Measurements from ENCODE around the gene NKPD1.

Gene NKPD1

GRCh38 chr19:45166723-45167252, 6.0 kb upstream of the NKPD1 start:
- no peak overlapping the region for H3K4me3 ChIP-seq (ENCODE audit: low read length)
- DNase-seq (ENCODE audit: low read depth) = peak; percentile 54
- TF ChIP-seq CTCF (IDR thresholded peaks at IDR 0.05; ENCODE audit: insufficient read depth, low read depth, low read length, missing control alignments) = no peak

- peak; percentile 85 for DNase-seq (ENCODE audit: low read depth)
- H3K4me3 ChIP-seq (ENCODE audit: low read length) = no peak overlapping the region
- no peak for TF ChIP-seq CTCF (IDR thresholded peaks at IDR 0.05; ENCODE audit: insufficient read depth, low read depth, low read length, missing control alignments)
Observed at GRCh38 chr19:45164577-45165335, 4.0 kb upstream of the NKPD1 start.

GRCh38 chr19:45163751-45164460, 3.1 kb upstream of the NKPD1 start:
- H3K4me3 ChIP-seq (ENCODE audit: low read length) = no peak overlapping the region
- no peak for TF ChIP-seq CTCF (IDR thresholded peaks at IDR 0.05; ENCODE audit: insufficient read depth, low read depth, low read length, missing control alignments)
- DNase-seq (ENCODE audit: low read depth) = no peak

- no peak overlapping the region for H3K4me3 ChIP-seq (ENCODE audit: low read length)
- no peak for DNase-seq (ENCODE audit: low read depth)
- TF ChIP-seq CTCF (IDR thresholded peaks at IDR 0.05; ENCODE audit: insufficient read depth, low read depth, low read length, missing control alignments) = no peak
Observed at GRCh38 chr19:45163156-45163555, 2.4 kb upstream of the NKPD1 start.

- peak overlapping the region; percentile 19 for H3K4me3 ChIP-seq (ENCODE audit: low read length)
- DNase-seq (ENCODE audit: low read depth) = peak; percentile 83
- TF ChIP-seq CTCF (IDR thresholded peaks at IDR 0.05; ENCODE audit: insufficient read depth, low read depth, low read length, missing control alignments) = no peak
Observed at GRCh38 chr19:45162608-45163143, 1.9 kb upstream of the NKPD1 start.

DNA sequence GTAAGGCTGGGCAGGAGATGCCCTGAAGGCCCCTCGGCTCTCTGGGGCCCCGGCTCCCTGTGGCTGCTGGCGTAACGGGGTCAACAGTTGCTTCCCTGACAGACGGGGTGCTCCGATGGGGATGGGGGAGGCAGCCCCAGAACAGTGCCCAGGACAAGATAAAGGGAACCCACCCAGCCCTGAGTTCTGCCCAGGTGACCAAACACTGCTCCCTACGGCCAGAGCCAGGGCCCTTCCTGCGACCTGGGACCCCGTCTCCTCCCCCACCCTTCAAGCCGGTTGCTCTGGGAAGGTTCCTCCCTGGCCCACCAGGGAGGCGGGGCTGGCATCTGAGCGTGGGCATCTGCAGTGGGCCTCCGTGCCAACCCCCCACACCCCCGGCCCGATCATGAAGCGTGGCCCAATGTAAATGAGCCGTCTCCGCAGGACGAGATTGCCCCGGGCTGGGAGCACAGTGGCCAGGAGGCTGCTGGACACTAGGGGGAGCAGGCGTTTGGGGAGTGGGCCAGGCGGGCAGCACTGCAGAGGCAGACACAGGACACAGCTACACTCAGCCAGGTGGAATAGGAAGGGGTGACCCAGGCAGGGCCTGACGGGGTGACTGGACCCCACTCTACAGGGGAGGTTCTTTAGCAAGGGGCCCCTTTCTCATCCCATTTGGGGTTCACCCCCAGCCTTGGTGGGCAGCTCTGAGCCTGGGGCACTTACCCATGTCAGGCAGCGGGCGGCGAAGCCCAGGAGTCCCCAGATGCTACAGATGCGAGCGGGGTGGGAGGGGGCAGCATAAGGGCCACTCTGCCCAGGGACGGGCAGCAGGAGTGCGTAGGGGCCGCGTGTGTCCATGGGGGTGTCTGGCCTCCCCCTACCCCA, 1.2 kb upstream of the NKPD1 start:
- peak; percentile 31 for TF ChIP-seq CTCF (IDR thresholded peaks at IDR 0.05; ENCODE audit: insufficient read depth, low read depth, low read length, missing control alignments)
- DNase-seq (ENCODE audit: low read depth) = no peak
- peak overlapping the region; percentile 19 for H3K4me3 ChIP-seq (ENCODE audit: low read length)
